Activated CD4-positive, CD25-positive, alpha-beta regulatory T cell treated with anti-CD3 and anti-CD28 coated beads, Interleukin-2, amount 50 U/mL, for 16 hours (primary cell): ENCODE measurements around the gene PHACTR3.

Source experiments
- DNase-seq: peaks from one replicate; pipeline ENCODE4 v3.0.0-alpha.2; 2020; ENCODE audit warnings: low read depth, low spot score

PHACTR3 gene

DNA sequence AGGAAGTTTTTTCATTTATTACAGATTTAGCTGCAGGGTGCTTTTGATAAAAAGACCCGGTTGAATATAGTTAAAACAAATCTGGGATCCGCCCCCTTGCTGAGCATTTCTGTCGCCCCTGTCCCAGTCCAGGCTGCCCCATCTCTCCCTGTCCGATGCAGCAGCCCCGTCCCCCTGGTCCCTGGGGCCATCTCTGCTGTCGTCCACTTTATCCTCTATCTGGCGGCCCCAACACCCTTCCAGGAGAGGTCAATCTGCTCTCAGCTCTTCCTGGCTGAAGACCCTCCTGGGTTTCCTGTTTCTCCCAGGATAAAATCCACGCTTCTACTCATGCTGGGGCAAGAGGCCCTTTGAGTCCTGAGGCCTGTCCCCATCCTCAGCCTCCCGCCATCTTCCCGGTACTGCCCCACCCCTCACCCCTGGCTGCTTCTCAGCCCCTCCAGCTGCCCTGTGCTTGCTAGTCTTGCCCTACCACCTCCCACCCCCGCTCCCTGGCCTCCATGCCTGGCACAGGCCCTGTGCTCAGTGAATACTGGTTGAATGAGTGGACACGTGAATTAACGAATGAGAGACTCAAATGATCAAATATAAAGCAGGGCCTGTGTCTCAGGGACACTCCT lies 16.0 kb upstream of the PHACTR3 start:
- no peak for DNase-seq

- no peak for DNase-seq
Observed at GRCh38 chr20:59589086-59589684, 15.2 kb upstream of the PHACTR3 start.

DNA sequence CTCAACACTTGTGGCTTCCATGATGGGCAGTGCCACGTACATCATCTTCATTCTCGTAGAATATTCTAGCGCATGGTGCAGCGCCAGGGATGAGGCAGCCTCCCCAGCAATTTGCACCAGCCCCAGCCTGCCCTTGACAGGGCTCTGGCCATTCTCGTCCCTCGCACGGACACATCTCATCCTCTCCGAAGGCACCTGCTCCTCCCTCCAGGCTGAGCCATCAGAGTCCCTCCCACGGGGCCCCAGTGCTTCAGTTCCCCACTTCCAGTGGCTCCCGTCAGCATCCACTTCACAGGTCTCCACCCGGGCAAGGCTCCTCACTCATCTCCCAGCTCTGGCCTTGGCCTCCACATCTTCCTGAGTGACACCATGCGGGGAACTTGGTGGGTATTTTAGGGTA lies 13.3 kb upstream of the PHACTR3 start:
- DNase-seq = no peak

DNA sequence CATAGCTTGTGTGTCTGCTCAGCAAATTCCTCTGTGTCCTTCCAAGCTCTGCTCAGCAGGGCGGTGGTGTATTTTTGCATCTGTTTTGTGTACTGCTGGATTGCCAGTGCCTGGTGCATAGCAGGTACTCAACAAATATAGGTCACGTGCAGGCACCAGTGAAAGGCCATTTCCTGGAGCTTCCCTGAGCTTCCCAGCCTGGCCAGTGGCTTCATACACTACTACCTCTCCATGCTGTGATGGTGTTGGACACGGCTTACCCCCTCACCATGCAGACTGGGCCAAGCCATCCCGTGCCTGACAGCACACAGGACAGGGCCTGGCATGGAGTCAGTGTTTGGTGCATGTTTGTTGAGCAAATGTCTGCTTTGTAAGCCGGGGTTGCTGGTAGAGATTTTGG lies 7.7 kb upstream of the PHACTR3 start:
- DNase-seq = no peak

GRCh38 chr20:59597240-59597639 lies 7.1 kb upstream of the PHACTR3 start:
- DNase-seq = no peak

- no peak for DNase-seq
Observed at GRCh38 chr20:59598625-59599310, 5.6 kb upstream of the PHACTR3 start.

DNA sequence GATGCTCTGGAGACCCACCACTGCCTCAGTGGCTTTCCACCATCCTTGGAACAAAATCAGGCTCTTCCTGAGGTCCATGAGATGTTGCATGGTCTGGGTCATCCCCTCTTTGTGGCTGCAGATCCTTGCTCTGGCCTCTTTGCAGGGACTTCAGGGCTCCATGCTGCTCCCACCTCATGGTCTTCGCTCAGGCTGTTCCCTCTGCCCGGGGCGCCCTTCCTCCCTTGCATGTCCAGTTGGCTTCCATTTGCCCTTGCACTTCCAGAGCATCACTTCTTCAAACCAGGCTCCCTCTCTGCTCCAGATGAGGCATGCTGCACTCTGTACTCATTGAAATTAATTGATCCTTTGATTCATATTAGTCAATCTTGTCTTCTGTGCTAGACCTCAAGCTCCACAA lies 4.4 kb upstream of the PHACTR3 start:
- no peak for DNase-seq

GRCh38 chr20:59600472-59600871 lies 3.9 kb upstream of the PHACTR3 start:
- no peak for DNase-seq

- DNase-seq = no peak
Observed at GRCh38 chr20:59602546-59603080, 1.7 kb upstream of the PHACTR3 start.

DNA sequence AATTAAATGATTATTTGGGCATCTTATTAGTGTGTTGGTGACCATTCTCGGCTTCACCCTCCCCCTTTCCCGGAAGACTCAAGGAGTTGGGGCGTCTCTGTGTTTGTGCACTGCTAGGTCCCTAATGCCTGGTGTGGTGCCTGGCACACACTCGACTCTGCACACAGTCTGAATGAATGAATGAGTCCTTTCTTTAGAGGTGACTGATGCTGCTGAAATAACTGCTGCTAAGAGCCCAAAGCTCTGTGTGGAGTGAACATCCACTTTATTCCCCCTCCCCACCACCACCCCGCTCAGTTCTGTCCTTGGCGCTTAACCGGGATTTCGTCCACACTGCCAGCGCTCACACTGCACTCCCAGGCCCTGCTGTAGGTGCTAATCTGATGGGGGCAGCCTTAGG lies 1.2 kb upstream of the PHACTR3 start:
- no peak for DNase-seq

DNA sequence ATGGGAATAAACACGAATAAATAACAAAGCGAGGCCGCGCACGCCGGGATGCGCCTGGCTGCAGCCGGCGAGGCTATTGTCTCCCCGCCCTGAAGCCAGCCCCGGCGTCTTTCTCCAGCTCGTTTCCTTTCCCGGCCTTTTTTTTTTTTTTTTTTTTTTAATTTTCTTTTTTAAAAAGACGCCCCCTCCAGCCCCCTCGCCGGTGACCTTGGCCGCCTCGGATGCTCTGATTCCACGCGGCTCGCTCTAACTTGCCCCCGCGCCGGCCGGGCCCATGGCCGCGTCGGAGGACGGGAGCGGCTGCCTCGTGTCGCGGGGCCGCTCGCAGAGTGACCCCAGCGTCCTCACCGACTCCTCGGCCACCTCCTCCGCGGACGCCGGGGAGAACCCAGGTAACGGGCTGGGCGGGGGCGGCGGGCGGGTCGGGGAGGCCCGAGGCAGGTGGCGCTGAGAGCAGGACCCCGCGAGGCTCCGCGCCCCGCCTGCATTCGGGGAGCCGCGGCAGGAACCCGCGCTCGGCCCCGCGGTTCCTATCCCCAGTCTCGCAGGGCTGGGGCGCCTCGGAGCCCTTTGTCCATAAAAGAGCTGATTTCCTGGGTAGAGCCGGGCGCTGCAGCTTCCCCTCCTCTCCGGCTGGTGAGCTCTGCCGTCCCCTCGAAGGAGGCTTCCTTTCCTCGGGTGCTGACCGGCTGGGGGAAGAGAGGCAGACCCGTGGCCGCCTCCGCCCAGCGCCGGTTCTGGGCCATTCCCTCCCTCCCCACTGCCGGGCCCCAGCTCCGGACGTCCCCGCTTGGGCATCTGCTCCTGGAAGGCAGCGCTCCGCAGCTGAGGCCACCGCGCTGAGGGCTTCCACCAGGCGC lies 631 bp downstream of the PHACTR3 start:
- no peak for DNase-seq

GRCh38 chr20:59605601-59606364 lies 1.4 kb downstream of the PHACTR3 start:
- DNase-seq = no peak

- no peak for DNase-seq
Observed at GRCh38 chr20:59606566-59606965, 2.2 kb downstream of the PHACTR3 start.

- no peak for DNase-seq
Observed at GRCh38 chr20:59608396-59608795, 4.1 kb downstream of the PHACTR3 start.

DNA sequence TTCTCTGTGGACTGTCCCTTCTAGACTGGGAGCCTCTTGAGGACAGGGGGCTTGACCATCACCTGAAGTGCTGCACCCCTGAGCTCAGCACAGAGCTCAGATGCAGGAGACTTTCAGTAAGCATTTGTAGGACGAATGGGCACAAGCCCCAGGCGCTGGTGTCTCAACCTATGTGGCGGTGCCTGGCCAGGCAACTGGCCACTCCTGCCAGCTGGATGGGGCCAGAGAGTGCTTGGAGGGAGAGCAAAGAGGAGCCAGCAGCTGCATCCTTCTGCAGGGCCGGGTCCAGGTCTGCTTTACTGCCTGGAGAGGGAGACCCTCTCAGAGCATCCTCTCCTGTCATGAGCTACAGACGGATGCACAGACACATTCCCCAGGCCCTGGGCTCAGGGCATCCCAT lies 4.5 kb downstream of the PHACTR3 start:
- DNase-seq = no peak

DNA sequence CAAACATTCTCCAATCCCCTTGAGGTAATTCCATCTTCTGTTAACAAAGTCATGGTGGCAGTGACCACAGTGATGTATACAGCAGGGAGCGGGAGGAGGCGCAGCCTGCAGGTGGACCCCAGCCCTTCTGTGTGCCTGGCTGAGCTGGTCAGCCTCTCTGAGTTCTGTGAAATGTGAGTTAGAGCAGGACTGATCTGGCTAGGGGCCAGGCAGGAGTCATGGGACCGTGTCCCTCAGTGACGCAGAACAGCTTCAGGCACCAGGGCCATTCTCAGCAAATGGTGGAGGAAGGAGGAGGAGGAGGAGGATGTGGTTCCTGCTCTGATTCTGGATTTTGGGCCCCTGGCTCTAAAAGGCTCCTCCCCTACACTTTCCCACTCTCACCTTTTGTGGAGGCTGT lies 6.9 kb downstream of the PHACTR3 start:
- DNase-seq = no peak

DNA sequence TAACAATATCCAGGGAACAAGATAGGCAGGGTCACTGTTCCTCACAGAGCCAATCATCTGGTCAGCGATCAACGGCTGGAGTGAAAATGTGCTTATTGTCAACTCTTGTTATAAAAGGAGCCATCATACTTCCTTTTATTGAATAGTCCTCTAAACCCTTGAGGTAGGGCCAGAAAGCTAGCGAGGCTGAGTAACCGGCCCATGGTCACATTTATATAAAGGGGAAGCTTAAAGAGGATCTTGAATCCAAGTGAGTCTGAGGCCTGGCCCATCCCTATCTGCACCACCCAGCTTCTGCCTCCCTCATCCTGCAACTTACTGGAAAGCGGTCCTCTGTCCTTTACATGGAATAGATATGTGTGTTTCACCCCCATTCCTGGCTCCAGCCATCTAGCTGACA lies 9.5 kb downstream of the PHACTR3 start:
- no peak for DNase-seq

- DNase-seq = no peak
Observed at GRCh38 chr20:59614714-59615113, 10.4 kb downstream of the PHACTR3 start.

DNA sequence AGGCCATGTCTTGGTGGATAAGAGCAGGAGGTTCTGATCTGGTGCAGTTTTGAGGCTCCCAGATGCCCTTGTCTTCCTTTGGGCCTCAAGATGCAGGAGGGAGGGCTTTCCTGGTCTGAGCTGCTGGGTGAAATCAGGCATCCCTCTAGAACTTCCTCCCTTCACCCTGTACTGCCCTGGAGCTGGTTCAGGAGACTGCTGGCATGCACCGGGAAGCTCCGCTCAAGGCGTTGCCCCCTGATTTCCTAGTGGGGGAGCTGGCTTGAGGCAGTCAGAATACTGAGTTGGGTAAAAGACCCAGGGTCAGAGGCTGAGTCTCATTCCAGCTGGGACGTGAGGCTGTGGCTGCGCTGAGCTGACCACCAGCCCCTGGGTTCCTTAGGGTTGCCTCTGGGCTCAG lies 12.0 kb downstream of the PHACTR3 start:
- no peak for DNase-seq

DNA sequence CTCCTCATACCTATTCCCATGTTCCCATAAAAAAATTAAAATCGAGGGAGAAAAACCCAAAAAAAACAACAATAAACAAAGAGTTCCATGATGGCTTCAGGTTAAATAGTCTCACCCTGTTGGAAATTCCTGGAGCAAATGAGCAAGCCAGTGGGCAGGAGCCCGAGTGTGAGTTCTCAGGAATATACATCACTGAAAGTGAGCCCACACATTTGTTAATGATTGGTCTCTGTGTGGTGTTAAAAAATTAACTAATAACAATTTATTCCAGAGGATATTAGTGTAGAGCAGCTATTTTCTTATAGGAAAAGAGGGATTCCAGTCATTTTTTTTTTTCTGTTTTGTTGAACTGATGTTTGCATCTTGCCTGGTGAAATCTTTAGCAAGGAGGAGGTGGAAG lies 12.9 kb downstream of the PHACTR3 start:
- no peak for DNase-seq

- no peak for DNase-seq
Observed at GRCh38 chr20:59618131-59618530, 13.8 kb downstream of the PHACTR3 start.
